GM12864 (cell line): ENCODE data around the gene RTN4RL1.

Source experiments
- DNase-seq: peaks from one replicate; pipeline ENCODE4 v3.0.0-alpha.2; 2011; ENCODE audit warnings: low read depth
- H3K4me3 ChIP-seq: 2 replicates; pipeline ENCODE4 v1.5.1; 2011; ENCODE audit warnings: mild to moderate bottlenecking, low read depth, low read length, control low read depth
- TF ChIP-seq, protein P1 (sequence below): IDR thresholded peaks from 2 replicates; pipeline ENCODE4 v1.5.1; 2011; ENCODE audit warnings: low read depth, mild to moderate bottlenecking, moderate library complexity, low read length, control low read depth, inconsistent platforms; ENCODE audit errors: missing control alignments

RTN4RL1 gene

DNA sequence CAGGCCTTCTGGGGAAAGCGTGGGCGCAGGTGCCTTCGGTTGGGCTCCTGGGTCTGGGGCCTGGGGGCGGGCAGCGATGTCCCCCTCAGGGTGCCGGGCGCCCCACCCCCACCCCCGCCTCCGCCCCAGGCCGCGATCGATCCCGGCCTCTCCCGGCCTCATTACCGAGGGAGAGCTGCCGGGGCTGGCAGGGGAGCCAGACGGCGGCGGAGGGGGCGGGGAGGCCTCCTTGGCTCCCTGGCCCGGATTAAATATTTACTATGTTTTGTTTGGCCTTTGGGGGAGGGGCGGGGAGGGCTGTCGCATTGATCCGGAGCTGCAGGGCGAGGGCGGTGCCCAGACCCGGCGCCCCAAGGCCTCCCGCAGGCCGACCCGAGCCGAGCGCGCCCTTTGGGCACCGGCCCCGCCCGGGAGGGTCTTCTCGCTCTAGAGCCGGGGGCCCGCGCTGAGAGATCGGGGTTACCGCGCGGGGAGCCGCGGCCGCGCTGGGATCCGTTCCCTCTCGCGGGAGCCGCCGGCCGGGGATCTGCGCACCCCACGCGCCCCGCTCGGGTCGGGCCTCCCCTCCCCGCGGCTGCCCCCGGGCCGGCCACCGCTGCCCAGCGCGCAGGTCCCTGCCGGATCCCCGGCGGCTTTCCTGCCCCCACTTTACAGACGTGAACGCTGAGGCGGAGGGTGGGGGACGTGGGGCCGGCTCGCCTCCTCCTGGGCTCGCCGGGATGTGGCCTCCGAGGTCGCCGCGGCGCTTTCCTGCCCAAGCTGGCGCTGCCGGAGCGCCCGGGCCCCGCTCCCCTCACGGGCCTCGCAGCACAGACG, 27.0 kb downstream of the RTN4RL1 start:
- no peak for DNase-seq
- no peak overlapping the region for H3K4me3 ChIP-seq
- TF ChIP-seq, protein P1, sequence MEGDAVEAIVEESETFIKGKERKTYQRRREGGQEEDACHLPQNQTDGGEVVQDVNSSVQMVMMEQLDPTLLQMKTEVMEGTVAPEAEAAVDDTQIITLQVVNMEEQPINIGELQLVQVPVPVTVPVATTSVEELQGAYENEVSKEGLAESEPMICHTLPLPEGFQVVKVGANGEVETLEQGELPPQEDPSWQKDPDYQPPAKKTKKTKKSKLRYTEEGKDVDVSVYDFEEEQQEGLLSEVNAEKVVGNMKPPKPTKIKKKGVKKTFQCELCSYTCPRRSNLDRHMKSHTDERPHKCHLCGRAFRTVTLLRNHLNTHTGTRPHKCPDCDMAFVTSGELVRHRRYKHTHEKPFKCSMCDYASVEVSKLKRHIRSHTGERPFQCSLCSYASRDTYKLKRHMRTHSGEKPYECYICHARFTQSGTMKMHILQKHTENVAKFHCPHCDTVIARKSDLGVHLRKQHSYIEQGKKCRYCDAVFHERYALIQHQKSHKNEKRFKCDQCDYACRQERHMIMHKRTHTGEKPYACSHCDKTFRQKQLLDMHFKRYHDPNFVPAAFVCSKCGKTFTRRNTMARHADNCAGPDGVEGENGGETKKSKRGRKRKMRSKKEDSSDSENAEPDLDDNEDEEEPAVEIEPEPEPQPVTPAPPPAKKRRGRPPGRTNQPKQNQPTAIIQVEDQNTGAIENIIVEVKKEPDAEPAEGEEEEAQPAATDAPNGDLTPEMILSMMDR = no peak

DNA sequence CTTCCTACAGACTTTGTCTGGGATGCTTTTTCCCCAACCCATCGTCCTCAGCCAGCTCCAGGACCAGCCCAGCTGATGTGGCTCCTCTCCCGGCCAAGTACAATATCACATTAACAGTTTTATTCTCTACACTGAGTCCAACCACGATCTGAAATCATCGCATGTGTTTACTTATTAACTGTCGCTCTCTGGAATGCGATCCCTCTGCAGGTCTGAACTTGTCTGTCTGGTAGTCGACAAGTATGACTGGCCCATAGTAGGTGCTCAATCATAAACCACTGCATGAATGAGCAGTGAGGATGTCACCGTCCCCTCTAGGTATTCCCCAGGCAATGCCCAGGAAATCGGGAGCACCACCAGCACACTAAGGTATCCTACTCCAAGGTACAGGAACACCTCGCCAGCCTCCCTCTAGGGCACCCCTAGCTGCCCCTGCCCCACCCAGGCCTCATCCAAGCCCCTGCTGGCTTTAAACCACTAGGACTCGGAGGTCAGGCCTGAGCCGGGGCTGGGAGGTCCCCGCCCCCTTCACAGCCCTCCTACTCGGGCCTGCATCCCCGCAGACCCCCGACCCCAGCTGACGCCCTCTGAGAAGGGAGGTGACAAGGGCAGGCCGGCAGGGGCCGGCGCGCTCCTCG, 27.7 kb downstream of the RTN4RL1 start:
- no peak for DNase-seq
- H3K4me3 ChIP-seq = no peak overlapping the region
- TF ChIP-seq, protein P1 = no peak

DNA sequence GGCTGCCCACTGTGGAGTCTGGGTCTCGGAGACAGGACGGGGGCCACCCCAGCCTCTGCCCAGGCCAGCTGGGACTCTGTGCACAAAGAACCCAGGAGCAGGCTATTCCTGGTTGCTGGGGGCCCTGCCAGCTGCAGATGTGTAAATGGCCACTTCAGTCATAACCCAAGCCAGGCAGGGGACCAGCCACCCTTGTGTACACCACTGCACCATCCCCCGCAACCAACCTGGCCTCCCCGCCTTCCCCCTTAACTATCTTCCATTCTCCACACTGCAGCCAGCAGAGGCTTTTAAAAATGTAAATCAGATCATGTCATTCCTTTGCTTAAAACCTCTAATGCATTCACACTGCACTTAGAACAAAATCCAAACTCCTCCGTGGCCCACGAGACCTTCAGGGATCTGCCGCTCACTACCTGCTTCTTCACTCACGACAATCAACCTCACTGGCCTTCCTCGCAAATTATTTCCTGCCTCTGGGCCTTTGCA, 28.3 kb downstream of the RTN4RL1 start:
- no peak for DNase-seq
- TF ChIP-seq, protein P1 = no peak
- H3K4me3 ChIP-seq = no peak overlapping the region

DNA sequence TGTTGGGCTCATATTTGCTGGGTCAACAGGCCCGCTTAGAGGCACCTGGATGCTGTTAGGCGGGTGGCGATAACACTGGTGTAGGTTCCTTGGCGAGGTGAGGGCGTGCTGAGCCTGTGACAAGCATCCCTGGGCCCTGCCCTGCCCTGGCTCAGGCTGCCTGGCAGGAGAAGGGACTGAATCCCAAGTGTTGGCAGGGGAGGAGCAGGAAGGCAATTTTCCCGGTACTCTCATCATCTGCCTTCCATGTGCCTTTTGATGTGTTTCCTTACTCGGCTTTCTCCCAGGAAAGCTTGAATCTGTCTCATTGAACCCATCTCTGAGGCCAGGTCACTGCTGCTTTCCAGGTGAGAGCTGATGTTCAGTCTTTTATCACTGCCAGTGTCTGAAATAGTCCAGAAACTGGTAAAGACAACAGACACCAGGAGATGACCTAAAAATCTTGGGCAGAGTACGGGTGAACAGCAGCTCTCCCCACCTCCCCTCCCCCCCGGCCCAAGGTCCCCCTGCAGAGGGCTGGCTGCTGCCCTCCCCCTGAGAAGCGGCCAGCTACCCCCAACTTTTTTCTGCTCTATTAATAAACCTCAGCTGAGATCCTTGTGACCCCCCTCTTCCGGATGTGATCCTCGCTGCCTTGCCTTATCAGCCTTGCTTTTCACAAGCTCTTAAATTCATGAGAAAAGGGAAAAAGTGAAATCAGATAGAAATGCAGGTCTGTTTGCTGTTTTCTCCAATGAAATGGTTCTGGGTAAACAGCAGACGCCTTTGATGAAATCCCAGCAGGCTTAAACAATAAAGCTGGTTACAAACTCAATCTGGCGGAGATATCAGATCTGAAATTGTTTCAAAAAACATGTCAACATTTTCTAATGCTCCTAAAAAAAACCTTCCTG, 29.0 kb downstream of the RTN4RL1 start:
- TF ChIP-seq, protein P1 = no peak
- no peak for DNase-seq
- H3K4me3 ChIP-seq = no peak overlapping the region

DNA sequence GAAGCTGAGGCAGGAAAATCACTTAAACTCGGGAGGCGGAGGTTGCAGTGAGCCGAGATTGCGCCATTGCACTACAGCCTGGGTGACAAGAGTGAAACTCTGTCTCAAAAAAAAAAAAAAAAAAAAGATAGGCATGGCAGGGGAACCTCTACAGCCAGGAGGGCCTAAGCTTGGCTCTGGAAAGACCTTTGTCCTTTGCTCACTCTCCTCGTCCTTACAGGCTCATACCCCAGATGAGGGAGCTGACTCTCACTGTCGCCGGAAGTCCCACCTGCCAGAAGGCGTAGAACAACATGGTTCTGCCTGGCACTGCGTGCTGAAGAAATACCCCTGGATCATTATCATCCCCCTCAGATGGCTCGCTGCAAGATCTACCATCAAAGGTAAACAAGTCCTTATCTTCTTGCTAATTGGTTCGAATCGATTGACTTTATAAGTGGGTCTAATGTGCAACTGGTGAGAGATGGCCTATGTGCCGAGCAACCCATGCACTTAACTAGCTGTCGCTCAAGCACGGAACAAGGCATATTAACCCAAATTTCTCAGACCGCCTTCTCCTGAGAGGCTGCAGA, 29.7 kb downstream of the RTN4RL1 start:
- DNase-seq = no peak
- TF ChIP-seq, protein P1 = no peak
- no peak overlapping the region for H3K4me3 ChIP-seq

DNA sequence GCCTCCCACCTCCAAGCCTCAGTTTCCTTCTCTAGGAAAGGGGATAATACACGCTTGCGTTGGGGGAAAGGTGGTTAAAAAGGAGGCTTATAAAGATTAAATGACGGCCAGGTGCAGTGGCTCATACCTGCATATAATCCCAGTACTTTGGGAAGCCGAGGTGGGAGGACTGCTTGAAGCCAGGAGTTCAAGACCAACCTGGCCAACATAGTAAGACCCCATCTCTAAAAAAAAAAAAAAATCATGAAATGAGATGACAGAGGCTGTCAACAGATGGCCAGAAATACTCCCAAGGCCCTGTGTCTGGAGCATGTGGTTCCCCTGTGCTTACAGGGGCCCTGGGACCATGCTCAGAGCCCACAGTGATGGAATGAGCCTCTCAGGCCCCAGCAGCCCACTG, 30.4 kb downstream of the RTN4RL1 start:
- H3K4me3 ChIP-seq = no peak overlapping the region
- TF ChIP-seq, protein P1 = no peak

More for the DNA sequence above, 30.4 kb downstream of the RTN4RL1 start:
- DNase-seq = no peak
